CD8-positive, alpha-beta memory T cell (primary cell): ENCODE measurements around the gene GALNT10. TPM values are rescaled to one million over a fixed set of nuclear protein-coding genes. Genes with fewer than 3 reads are reported as not detected.

Source experiments
- CTCF ChIA-PET: fragments of 350-600 bp; sonication (Branson Sonifier 250); formaldehyde crosslinking; loops from one replicate; lab custom pipeline; 2021; ENCODE audit warnings: antibody characterized with exemption; lab: Charles Lee
- POLR2A ChIA-PET: fragments of 350-600 bp; sonication (Branson Sonifier 250); formaldehyde crosslinking; loops from one replicate; lab custom pipeline; 2021; ENCODE audit warnings: antibody characterized with exemption; lab: Charles Lee
- DNase-seq, 5 donors: peaks; one replicate each; pipeline versions ENCODE4 v3.0.0 to v3.0.0-alpha.2; 2020 to 2022; ENCODE audit warnings: mixed read lengths in 1 of 5
- H3K27ac ChIP-seq: one replicate; pipeline ENCODE4 v1.7.0; 2013; ENCODE audit warnings: low read depth, mild to moderate bottlenecking, low read length, moderate library complexity
- H3K27me3 ChIP-seq: 2 replicates; pipeline ENCODE4 v1.7.0; 2013; ENCODE audit warnings: low read length, mild to moderate bottlenecking; ENCODE audit not compliant: insufficient read depth, poor library complexity, severe bottlenecking
- H3K36me3 ChIP-seq: 2 replicates; pipeline ENCODE4 v1.7.0; 2013; ENCODE audit warnings: mild to moderate bottlenecking, low read length, moderate library complexity; ENCODE audit not compliant: insufficient read depth
- H3K4me1 ChIP-seq: 2 replicates; pipeline ENCODE4 v1.7.0; 2013; ENCODE audit warnings: mild to moderate bottlenecking, low read length, moderate library complexity; ENCODE audit not compliant: insufficient read depth
- H3K4me3 ChIP-seq: 2 replicates; pipeline ENCODE4 v1.7.0; 2013; ENCODE audit warnings: mild to moderate bottlenecking, low read length
- H3K9me3 ChIP-seq: 2 replicates; pipeline ENCODE4 v1.7.0; 2013; ENCODE audit warnings: mild to moderate bottlenecking, low read length
- H3K27ac Mint-ChIP-seq, 8 donors: one replicate each; pipeline ENCODE4 v1.8.0; 2020 to 2021; ENCODE audit warnings: mixed read lengths in 8 of 8, mild to moderate bottlenecking in 6 of 8, inconsistent platforms in 3 of 8, moderate library complexity in 3 of 8
- H3K27me3 Mint-ChIP-seq, 2 donors: one replicate each; pipeline ENCODE4 v1.8.0; 2020 to 2021; ENCODE audit warnings: mixed read lengths in 2 of 2, mild to moderate bottlenecking in 1 of 2, moderate library complexity in 1 of 2
- H3K36me3 Mint-ChIP-seq, 3 donors: one replicate each; pipeline ENCODE4 v1.8.0; 2020 to 2021; ENCODE audit warnings: mixed read lengths in 3 of 3, inconsistent platforms in 1 of 3, mild to moderate bottlenecking in 1 of 3
- H3K4me1 Mint-ChIP-seq, 3 donors: one replicate each; pipeline ENCODE4 v1.8.0; 2020 to 2021; ENCODE audit warnings: mixed read lengths in 3 of 3, inconsistent platforms in 1 of 3, mild to moderate bottlenecking in 1 of 3
- H3K4me3 Mint-ChIP-seq, 7 donors: one replicate each; pipeline ENCODE4 v1.8.0; 2020 to 2021; ENCODE audit warnings: mixed read lengths in 7 of 7, mild to moderate bottlenecking in 6 of 7, moderate library complexity in 4 of 7, inconsistent platforms in 2 of 7
- H3K9me3 Mint-ChIP-seq, 5 donors: one replicate each; pipeline ENCODE4 v1.8.0; 2020 to 2022; ENCODE audit warnings: mixed read lengths in 5 of 5, mild to moderate bottlenecking in 3 of 5, moderate library complexity in 2 of 5, inconsistent platforms in 1 of 5
- polyA plus RNA-seq: library from polyadenylated mRNA; unstranded; fragments of 300-500 nt; fragmentation: Illumina TruSeq; gene quantifications from one replicate; pipeline ENCODE4 v1.2.3, GENCODE V29; 2021
- total RNA-seq, 2 experiments: library from RNA; stranded (reverse); gene quantifications; one replicate each; pipeline ENCODE4 v1.2.3, GENCODE V29; 2021

The GALNT10 gene
- total and polyA plus RNA-seq, 3 experiments from 2014 or later = 27.6 to 32.1 (median 28.0) TPM

- Histone ChIP-seq H3K4me3 (no peak overlapping the region), H3K27ac (no peak overlapping the region), H3K36me3 (no peaks in the 10 kb centered on the region), H3K4me1 (peaks cover 10% of the 10 kb centered on the region), H3K9me3 (no peaks in the 10 kb centered on the region), H3K27me3 (no peaks in the 10 kb centered on the region)
- Mint-ChIP-seq H3K9me3 (no peaks in the 10 kb centered on the region), H3K27ac (peak overlapping the region in 5 of 8 donors; percentile 10 to 71 (median 42)), H3K36me3 (peaks cover 5 to 29% (median 13%) of the 10 kb centered on the region in 3 donors), H3K27me3 (no peaks in the 10 kb centered on the region), H3K4me3 (peak overlapping the region in 1 of 7 donors; percentile 4), H3K4me1 (peaks cover 37 to 63% (median 51%) of the 10 kb centered on the region in 3 donors)
- CTCF ChIA-PET = interaction anchor here (0.9 to 1.2 kb wide), 4 partner anchors 19 to 205 kb away, joined by 3 to 4 read pairs (median 3); no protein-coding TSS in a partner anchor
- no peak for DNase-seq
- POLR2A ChIA-PET = interaction anchor here (1.0 kb wide), 1 partner anchor 25 kb away, joined by 3 read pairs; the partner anchor contains the start of gene GALNT10
These were observed 25.2 kb downstream of the GALNT10 start for GRCh38 chr5:154215571-154216325.

- H3K9me3 ChIP-seq = no peaks in the 10 kb centered on the region
- ChIA-PET CTCF (interaction anchor here (1.6 kb wide), 1 partner anchor 28 kb away, joined by 4 read pairs; no protein-coding TSS in a partner anchor), POLR2A (no interaction called here)
- H3K27ac ChIP-seq = no peak overlapping the region
- H3K36me3 ChIP-seq = no peaks in the 10 kb centered on the region
- Mint-ChIP-seq H3K9me3 (no peaks in the 10 kb centered on the region), H3K27ac (peak overlapping the region; percentile 17 to 88 (median 63)), H3K4me3 (no peak overlapping the region), H3K4me1 (peaks cover 44 to 72% (median 56%) of the 10 kb centered on the region in 3 donors), H3K27me3 (no peaks in the 10 kb centered on the region), H3K36me3 (peaks cover 0 to 22% (median 9%) of the 10 kb centered on the region in 3 donors)
- peaks cover 24% of the 10 kb centered on the region for H3K4me1 ChIP-seq
- DNase-seq = no peak
- H3K27me3 ChIP-seq = no peaks in the 10 kb centered on the region
- no peak overlapping the region for H3K4me3 ChIP-seq
These were observed 26.9 kb downstream of the GALNT10 start for GRCh38 chr5:154217462-154217861.

- CTCF ChIA-PET = interaction anchor here (1.0 to 1.6 kb wide), 2 partner anchors 14 to 29 kb away, joined by 3 to 4 read pairs; no protein-coding TSS in a partner anchor
- peaks cover 0 to 20% (median 9%) of the 10 kb centered on the region in 3 donors for H3K36me3 Mint-ChIP-seq
- H3K4me3 Mint-ChIP-seq = no peak overlapping the region
These were observed 28.3 kb downstream of the GALNT10 start for GRCh38 chr5:154218786-154219185.

DNA sequence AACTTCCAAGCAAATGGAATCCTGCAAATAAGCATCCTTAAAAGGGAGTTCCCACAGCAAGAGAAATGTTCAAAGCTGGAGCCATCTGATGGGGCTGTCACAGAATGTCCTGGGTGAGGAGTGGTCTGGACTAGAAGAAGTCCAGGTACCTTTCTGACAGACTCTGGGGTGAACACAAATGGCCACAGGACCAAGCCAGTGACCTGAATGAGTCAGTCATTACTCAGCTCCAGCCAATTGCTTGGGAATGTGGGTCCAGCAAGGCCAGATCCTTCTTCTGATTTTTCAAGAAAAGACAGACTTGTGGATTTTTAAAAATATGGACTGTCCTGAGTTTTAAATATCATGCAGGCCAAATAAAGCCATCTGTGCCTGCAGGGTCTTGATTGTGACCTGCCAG lies 30.1 kb downstream of the GALNT10 start:
- DNase-seq = no peak
- H3K9me3 Mint-ChIP-seq = peaks cover 0 to under 1% (median 0%) of the 10 kb centered on the region in 5 donors
- ChIA-PET POLR2A (interaction anchor here (1.5 kb wide), 1 partner anchor 30 kb away, joined by 7 read pairs; the partner anchor contains the start of gene GALNT10), CTCF (interaction anchor here (1.6 kb wide), 1 partner anchor 31 kb away, joined by 7 read pairs; no protein-coding TSS in a partner anchor)
- H3K36me3 Mint-ChIP-seq = peaks cover 0 to 19% (median 10%) of the 10 kb centered on the region in 3 donors
- no peak overlapping the region for H3K27ac ChIP-seq
- peak overlapping the region; percentile 42 to 96 (median 88) for H3K27ac Mint-ChIP-seq
- H3K4me1 ChIP-seq = peaks cover 19% of the 10 kb centered on the region
- H3K9me3 ChIP-seq = no peaks in the 10 kb centered on the region
- H3K4me3 Mint-ChIP-seq = no peak overlapping the region
- H3K27me3 ChIP-seq = no peaks in the 10 kb centered on the region
- H3K4me3 ChIP-seq = no peak overlapping the region
- H3K27me3 Mint-ChIP-seq = no peaks in the 10 kb centered on the region
- no peaks in the 10 kb centered on the region for H3K36me3 ChIP-seq
- H3K4me1 Mint-ChIP-seq = peaks cover 41 to 60% (median 51%) of the 10 kb centered on the region in 3 donors

More at GRCh38 chr5:154218786-154219185, 28.3 kb downstream of the GALNT10 start:
- Histone ChIP-seq H3K4me1 (peaks cover 21% of the 10 kb centered on the region), H3K9me3 (no peaks in the 10 kb centered on the region), H3K27ac (no peak overlapping the region), H3K4me3 (no peak overlapping the region), H3K36me3 (no peaks in the 10 kb centered on the region), H3K27me3 (no peaks in the 10 kb centered on the region)
- H3K9me3 Mint-ChIP-seq = no peaks in the 10 kb centered on the region
- POLR2A ChIA-PET = interaction anchor here (1.3 kb wide), 1 partner anchor 22 kb away, joined by 3 read pairs; no protein-coding TSS in a partner anchor
- DNase-seq = no peak
- no peaks in the 10 kb centered on the region for H3K27me3 Mint-ChIP-seq
- peak overlapping the region; percentile 34 to 95 (median 64) for H3K27ac Mint-ChIP-seq
- H3K4me1 Mint-ChIP-seq = peaks cover 46 to 69% (median 65%) of the 10 kb centered on the region in 3 donors

DNA sequence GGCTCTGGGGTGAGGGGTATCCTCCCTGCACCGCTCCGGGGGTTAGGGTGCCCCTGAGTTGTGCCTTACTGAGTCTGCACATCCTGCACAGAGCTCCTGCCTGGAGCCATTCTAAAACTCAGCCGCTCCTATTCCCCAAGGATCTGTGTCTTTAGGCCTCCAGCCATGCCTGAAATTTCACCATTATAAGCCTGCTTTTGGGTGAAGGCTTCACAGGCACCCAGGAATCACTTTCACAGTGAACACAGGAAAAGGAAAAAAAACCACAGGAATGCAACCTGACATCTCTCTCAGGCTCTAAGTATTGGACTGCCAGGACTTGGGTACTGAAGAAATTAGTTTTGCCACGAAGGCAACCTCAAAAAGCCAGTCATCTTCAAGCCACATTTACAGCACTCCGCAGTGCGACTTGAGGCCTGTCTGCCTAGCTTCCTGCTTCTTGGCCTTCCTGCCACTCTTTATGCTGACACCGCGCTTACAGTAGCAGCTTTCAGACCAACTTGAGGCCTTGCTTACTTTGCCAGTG lies 30.9 kb downstream of the GALNT10 start:
- POLR2A ChIA-PET = interaction anchor here (1.5 kb wide), 1 partner anchor 31 kb away, joined by 7 read pairs; the partner anchor contains the start of gene GALNT10
- Mint-ChIP-seq H3K27me3 (no peaks in the 10 kb centered on the region), H3K36me3 (peaks cover 3 to 21% (median 12%) of the 10 kb centered on the region in 3 donors)

GRCh38 chr5:154222414-154222813 lies 31.9 kb downstream of the GALNT10 start:
- Mint-ChIP-seq H3K4me3 (no peak overlapping the region), H3K9me3 (peaks cover 0 to 8% (median 4%) of the 10 kb centered on the region in 5 donors), H3K4me1 (peaks cover 30 to 46% (median 36%) of the 10 kb centered on the region in 3 donors), H3K36me3 (peaks cover 13 to 30% (median 14%) of the 10 kb centered on the region in 3 donors), H3K27ac (peak overlapping the region; percentile 20 to 99 (median 94)), H3K27me3 (no peaks in the 10 kb centered on the region)
- H3K27me3 ChIP-seq = no peaks in the 10 kb centered on the region
- no peaks in the 10 kb centered on the region for H3K36me3 ChIP-seq
- ChIA-PET POLR2A (no interaction called here), CTCF (interaction anchor here (1.6 kb wide), 1 partner anchor 33 kb away, joined by 7 read pairs; no protein-coding TSS in a partner anchor)
- H3K27ac ChIP-seq = no peak overlapping the region
- no peak for DNase-seq
- peaks cover 6% of the 10 kb centered on the region for H3K9me3 ChIP-seq
- no peak overlapping the region for H3K4me3 ChIP-seq
- peaks cover 14% of the 10 kb centered on the region for H3K4me1 ChIP-seq

More for the DNA sequence above, 30.9 kb downstream of the GALNT10 start:
- no peak overlapping the region for H3K4me3 ChIP-seq
- peaks cover 0 to 2% (median 0%) of the 10 kb centered on the region in 5 donors for H3K9me3 Mint-ChIP-seq
- H3K36me3 ChIP-seq = no peaks in the 10 kb centered on the region
- H3K9me3 ChIP-seq = no peaks in the 10 kb centered on the region
- no peaks in the 10 kb centered on the region for H3K27me3 ChIP-seq
- H3K4me1 Mint-ChIP-seq = peaks cover 37 to 55% (median 46%) of the 10 kb centered on the region in 3 donors
- peaks cover 19% of the 10 kb centered on the region for H3K4me1 ChIP-seq
- H3K27ac ChIP-seq = no peak overlapping the region
- peak; percentile 32 to 76 (median 48) for DNase-seq
- CTCF ChIA-PET = interaction anchor here (1.6 kb wide), 1 partner anchor 32 kb away, joined by 7 read pairs; no protein-coding TSS in a partner anchor
- peak overlapping the region; percentile 86 to 99 (median 94) for H3K27ac Mint-ChIP-seq
- peak overlapping the region in 4 of 7 donors; percentile 10 to 28 (median 22) for H3K4me3 Mint-ChIP-seq

- POLR2A ChIA-PET = no interaction called here
- Histone ChIP-seq H3K4me1 (peaks cover 14% of the 10 kb centered on the region), H3K27ac (no peak overlapping the region), H3K4me3 (no peak overlapping the region), H3K9me3 (peaks cover 6% of the 10 kb centered on the region), H3K27me3 (no peaks in the 10 kb centered on the region), H3K36me3 (no peaks in the 10 kb centered on the region)
- Mint-ChIP-seq H3K9me3 (peaks cover 0 to 16% (median 8%) of the 10 kb centered on the region in 5 donors), H3K4me1 (peaks cover 31 to 44% (median 42%) of the 10 kb centered on the region in 3 donors), H3K36me3 (peaks cover 17 to 38% (median 22%) of the 10 kb centered on the region in 3 donors), H3K27ac (peak overlapping the region in 7 of 8 donors; percentile 28 to 96 (median 76)), H3K4me3 (no peak overlapping the region), H3K27me3 (no peaks in the 10 kb centered on the region)
- no peak for DNase-seq
- CTCF ChIA-PET = no interaction called here
These were observed 32.8 kb downstream of the GALNT10 start for GRCh38 chr5:154223320-154223719.
